HepG2 (cell line): ENCODE measurements around the gene WDR18. TPM values are rescaled to one million over a fixed set of nuclear protein-coding genes. Genes with fewer than 3 reads are reported as not detected.

Source experiments
- BRCA1 ChIP-seq: sonication (generic); formaldehyde crosslinking; IDR thresholded peaks from 2 replicates; pipeline ENCODE4 v1.4.0; 2020; ENCODE audit warnings: missing genetic modification reagents
- HOXA7 ChIP-seq: sonication (generic); formaldehyde crosslinking; IDR thresholded peaks from 2 replicates; pipeline ENCODE4 v1.8.1; 2022; ENCODE audit warnings: mild to moderate bottlenecking, missing genetic modification reagents, moderate library complexity
- KDM5B ChIP-seq: sonication (generic); formaldehyde crosslinking; IDR thresholded peaks from 2 replicates; pipeline ENCODE4 v1.4.0; 2020; ENCODE audit warnings: missing genetic modification reagents, mild to moderate bottlenecking, borderline replicate concordance
- NCOA2 ChIP-seq: sonication (generic); formaldehyde crosslinking; IDR thresholded peaks from 2 replicates; pipeline ENCODE4 v1.8.0; 2022; ENCODE audit warnings: inconsistent platforms
- POLR2AphosphoS2 ChIP-seq: IDR thresholded peaks from 2 replicates; pipeline ENCODE4 v1.6.1; 2011; ENCODE audit warnings: low read depth, low read length, improper control_type of control experiment
- RFX1 ChIP-seq: fragments of 450-650 bp; IDR thresholded peaks from 2 replicates; pipeline ENCODE4 v1.6.1; 2017
- TARDBP ChIP-seq: sonication (generic); formaldehyde crosslinking; IDR thresholded peaks from 2 replicates; pipeline ENCODE4 v1.8.0; 2022; ENCODE audit warnings: mild to moderate bottlenecking, missing genetic modification reagents
- ZFP82 ChIP-seq: sonication (generic); formaldehyde crosslinking; IDR thresholded peaks from 2 replicates; pipeline ENCODE4 v1.5.1; 2020; ENCODE audit warnings: mild to moderate bottlenecking, missing genetic modification reagents, borderline replicate concordance
- ZKSCAN8 ChIP-seq: IDR thresholded peaks from 2 replicates; pipeline ENCODE4 v1.6.1; 2016; ENCODE audit warnings: borderline replicate concordance, missing genetic modification reagents, missing compliant biosample characterization
- ZNF10 ChIP-seq: sonication (generic); formaldehyde crosslinking; IDR thresholded peaks from 2 replicates; pipeline ENCODE4 v1.4.0; 2020; ENCODE audit warnings: mild to moderate bottlenecking, low read depth, missing genetic modification reagents, borderline replicate concordance
- ZNF629 ChIP-seq: sonication (generic); formaldehyde crosslinking; conservative IDR thresholded peaks from 2 replicates; pipeline ENCODE4 v1.5.0; 2020; ENCODE audit warnings: missing genetic modification reagents
- polyA plus RNA-seq, 8 experiments: library from polyadenylated mRNA; depleted of rRNA in 3 of 8; stranded (reverse) in 7 of 8; unstranded in 1 of 8; fragments of >200 nt; fragmentation: Illumina TruSeq in 4 of 8; extraction: Trizol in 4 of 8; gene quantifications; 2 replicates each; pipeline versions ENCODE4 v1.2.1 to v1.2.3, GENCODE V29; 2011 to 2016; ENCODE audit warnings: low read depth in 4 of 8, missing spikeins in 1 of 8, mixed read lengths in 1 of 8; ENCODE audit not compliant: insufficient read depth in 1 of 8
- total RNA-seq, 5 experiments: library from RNA; depleted of rRNA; stranded (reverse); fragments of >200 nt; fragmentation: Illumina TruSeq; extraction: Trizol; gene quantifications; 2 replicates each; pipeline ENCODE4 v1.2.3, GENCODE V29; 2016; ENCODE audit warnings: low read depth in 1 of 5
- TF ChIP-seq, protein P1 (sequence below): sonication (generic); formaldehyde crosslinking; conservative IDR thresholded peaks from 2 replicates; pipeline ENCODE4 v1.8.0; 2022; ENCODE audit warnings: mild to moderate bottlenecking, moderate library complexity, missing genetic modification reagents
- TF ChIP-seq, protein P2 (sequence below): sonication (generic); formaldehyde crosslinking; IDR thresholded peaks from 2 replicates; pipeline ENCODE4 v1.8.0; 2022; ENCODE audit warnings: missing genetic modification reagents, mild to moderate bottlenecking, inconsistent platforms, borderline replicate concordance
- TF ChIP-seq, protein P3 (sequence below), 2 experiments: sonication (generic) in 1 of 2; formaldehyde crosslinking in 1 of 2; IDR thresholded peaks; 2 replicates each; pipeline versions ENCODE4 v1.5.1 to v1.6.1; 2011 to 2020; ENCODE audit warnings: borderline replicate concordance in 1 of 2, low read depth in 1 of 2, low read length in 1 of 2, mild to moderate bottlenecking in 1 of 2, missing genetic modification reagents in 1 of 2, moderate library complexity in 1 of 2
- TF ChIP-seq, protein P4 (sequence below): sonication (generic); formaldehyde crosslinking; IDR thresholded peaks from 2 replicates; pipeline ENCODE4 v1.9.0; 2022; ENCODE audit warnings: missing genetic modification reagents, mild to moderate bottlenecking, borderline replicate concordance
- TF ChIP-seq, protein P5 (sequence below): sonication (generic); formaldehyde crosslinking; IDR thresholded peaks from 2 replicates; pipeline ENCODE4 v1.5.0; 2020; ENCODE audit warnings: mild to moderate bottlenecking, missing genetic modification reagents, moderate library complexity

Gene WDR18
- total and polyA plus RNA-seq, 2 of the 13 experiments (the other 11 are each of a cell fraction or from before 2014, with no cell fraction given): 36.4 to 47.6 TPM

DNA sequence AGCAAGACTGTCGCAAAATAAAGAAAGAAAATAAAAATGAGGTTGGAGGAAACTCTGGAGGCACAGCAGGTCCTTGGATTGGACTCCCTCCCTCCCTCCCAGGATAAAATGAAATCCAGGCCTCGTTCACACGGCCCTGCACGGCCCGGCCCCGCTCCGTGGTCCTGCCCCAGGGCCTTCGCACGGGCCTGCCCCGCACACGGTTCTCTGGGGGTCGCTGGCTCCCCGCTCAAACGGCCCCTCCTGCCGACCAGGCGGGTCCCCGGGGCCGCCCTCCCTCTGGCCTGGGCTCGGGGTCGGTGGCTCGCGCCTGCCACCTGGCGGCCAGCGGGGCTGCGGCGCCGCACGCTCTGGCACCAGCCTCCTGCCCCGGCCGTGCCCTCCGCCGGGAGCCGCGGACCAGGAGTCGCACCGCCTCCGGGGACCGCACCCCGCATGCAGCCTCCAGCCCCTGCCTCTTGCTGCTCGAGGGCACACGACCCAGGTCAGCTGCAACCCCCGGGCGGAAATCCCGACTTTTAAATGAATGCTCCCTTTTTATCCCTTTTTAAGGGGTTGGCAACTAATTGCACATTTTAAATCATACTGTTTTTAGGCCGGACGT lies 1.5 kb upstream of the WDR18 start (continued):
- TF ChIP-seq, protein P1, sequence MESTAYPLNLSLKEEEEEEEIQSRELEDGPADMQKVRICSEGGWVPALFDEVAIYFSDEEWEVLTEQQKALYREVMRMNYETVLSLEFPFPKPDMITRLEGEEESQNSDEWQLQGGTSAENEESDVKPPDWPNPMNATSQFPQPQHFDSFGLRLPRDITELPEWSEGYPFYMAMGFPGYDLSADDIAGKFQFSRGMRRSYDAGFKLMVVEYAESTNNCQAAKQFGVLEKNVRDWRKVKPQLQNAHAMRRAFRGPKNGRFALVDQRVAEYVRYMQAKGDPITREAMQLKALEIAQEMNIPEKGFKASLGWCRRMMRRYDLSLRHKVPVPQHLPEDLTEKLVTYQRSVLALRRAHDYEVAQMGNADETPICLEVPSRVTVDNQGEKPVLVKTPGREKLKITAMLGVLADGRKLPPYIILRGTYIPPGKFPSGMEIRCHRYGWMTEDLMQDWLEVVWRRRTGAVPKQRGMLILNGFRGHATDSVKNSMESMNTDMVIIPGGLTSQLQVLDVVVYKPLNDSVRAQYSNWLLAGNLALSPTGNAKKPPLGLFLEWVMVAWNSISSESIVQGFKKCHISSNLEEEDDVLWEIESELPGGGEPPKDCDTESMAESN (CRISPR knock-in tag): peak; percentile 45; the same call in 1 of the 2 replicates
- no peak for TF ChIP-seq ZFP82 (CRISPR knock-in tag)
- no peak for TF ChIP-seq POLR2AphosphoS2
- TF ChIP-seq, protein P2, sequence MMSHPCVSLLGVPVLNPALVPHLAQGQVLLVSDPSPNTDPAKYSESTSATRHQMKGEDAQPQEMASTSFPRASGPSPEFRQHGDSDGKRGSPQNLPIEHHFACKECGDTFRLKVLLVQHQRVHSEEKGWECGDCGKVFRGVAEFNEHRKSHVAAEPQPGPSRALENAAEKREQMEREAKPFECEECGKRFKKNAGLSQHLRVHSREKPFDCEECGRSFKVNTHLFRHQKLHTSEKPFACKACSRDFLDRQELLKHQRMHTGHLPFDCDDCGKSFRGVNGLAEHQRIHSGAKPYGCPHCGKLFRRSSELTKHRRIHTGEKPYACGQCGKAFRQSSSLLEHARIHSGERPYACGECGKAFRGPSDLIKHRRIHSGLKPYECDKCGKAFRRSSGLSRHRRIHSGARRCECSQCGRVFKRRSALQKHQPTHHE: no peak
- no peak for TF ChIP-seq RFX1
- TF ChIP-seq, protein P3, sequence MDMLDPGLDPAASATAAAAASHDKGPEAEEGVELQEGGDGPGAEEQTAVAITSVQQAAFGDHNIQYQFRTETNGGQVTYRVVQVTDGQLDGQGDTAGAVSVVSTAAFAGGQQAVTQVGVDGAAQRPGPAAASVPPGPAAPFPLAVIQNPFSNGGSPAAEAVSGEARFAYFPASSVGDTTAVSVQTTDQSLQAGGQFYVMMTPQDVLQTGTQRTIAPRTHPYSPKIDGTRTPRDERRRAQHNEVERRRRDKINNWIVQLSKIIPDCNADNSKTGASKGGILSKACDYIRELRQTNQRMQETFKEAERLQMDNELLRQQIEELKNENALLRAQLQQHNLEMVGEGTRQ (IDR thresholded peaks at IDR 0.05; ENCODE audit: low read depth, low read length): no peak
- TF ChIP-seq, protein P3 (CRISPR knock-in tag; IDR thresholded peaks at IDR 0.05; ENCODE audit: borderline replicate concordance): no peak
- no peak; the same call in 1 of the 2 replicates for TF ChIP-seq NCOA2 (CRISPR knock-in tag)
- TF ChIP-seq ZKSCAN8 (CRISPR knock-in tag): no peak
- TF ChIP-seq HOXA7 (CRISPR knock-in tag): no peak
- TF ChIP-seq ZNF629 (CRISPR knock-in tag): peak; percentile 23; the same call in 1 of the 2 replicates
- peak; percentile 24; the same call in 1 of the 2 replicates for TF ChIP-seq TARDBP (CRISPR knock-in tag)
- TF ChIP-seq ZNF10: no peak
- TF ChIP-seq, protein P4, sequence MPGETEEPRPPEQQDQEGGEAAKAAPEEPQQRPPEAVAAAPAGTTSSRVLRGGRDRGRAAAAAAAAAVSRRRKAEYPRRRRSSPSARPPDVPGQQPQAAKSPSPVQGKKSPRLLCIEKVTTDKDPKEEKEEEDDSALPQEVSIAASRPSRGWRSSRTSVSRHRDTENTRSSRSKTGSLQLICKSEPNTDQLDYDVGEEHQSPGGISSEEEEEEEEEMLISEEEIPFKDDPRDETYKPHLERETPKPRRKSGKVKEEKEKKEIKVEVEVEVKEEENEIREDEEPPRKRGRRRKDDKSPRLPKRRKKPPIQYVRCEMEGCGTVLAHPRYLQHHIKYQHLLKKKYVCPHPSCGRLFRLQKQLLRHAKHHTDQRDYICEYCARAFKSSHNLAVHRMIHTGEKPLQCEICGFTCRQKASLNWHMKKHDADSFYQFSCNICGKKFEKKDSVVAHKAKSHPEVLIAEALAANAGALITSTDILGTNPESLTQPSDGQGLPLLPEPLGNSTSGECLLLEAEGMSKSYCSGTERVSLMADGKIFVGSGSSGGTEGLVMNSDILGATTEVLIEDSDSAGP: peak; percentile 79
- TF ChIP-seq BRCA1 (CRISPR knock-in tag): no peak
- TF ChIP-seq, protein P5, sequence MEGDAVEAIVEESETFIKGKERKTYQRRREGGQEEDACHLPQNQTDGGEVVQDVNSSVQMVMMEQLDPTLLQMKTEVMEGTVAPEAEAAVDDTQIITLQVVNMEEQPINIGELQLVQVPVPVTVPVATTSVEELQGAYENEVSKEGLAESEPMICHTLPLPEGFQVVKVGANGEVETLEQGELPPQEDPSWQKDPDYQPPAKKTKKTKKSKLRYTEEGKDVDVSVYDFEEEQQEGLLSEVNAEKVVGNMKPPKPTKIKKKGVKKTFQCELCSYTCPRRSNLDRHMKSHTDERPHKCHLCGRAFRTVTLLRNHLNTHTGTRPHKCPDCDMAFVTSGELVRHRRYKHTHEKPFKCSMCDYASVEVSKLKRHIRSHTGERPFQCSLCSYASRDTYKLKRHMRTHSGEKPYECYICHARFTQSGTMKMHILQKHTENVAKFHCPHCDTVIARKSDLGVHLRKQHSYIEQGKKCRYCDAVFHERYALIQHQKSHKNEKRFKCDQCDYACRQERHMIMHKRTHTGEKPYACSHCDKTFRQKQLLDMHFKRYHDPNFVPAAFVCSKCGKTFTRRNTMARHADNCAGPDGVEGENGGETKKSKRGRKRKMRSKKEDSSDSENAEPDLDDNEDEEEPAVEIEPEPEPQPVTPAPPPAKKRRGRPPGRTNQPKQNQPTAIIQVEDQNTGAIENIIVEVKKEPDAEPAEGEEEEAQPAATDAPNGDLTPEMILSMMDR (CRISPR knock-in tag): peak; percentile 86
- peak; percentile 40; the same call in 1 of the 2 replicates for TF ChIP-seq KDM5B
